SK-N-MC (cell line): Measurements from ENCODE around the gene CDK6.

Experiments used
- EZH2 ChIP-seq: fragments of 200-600 bp; sonication (generic); IDR thresholded peaks from one replicate; pipeline ENCODE4 v1.6.1; 2017; ENCODE audit warnings: antibody characterized with exemption
- FOXP2 ChIP-seq: optimal IDR thresholded peaks from 2 replicates; pipeline ENCODE3; 2011; ENCODE audit warnings: mild to moderate bottlenecking, moderate library complexity; ENCODE audit not compliant: insufficient read depth; ENCODE audit errors: extremely low read length, control extremely low read depth
- POLR2AphosphoS5 ChIP-seq: IDR thresholded peaks from 2 replicates; pipeline ENCODE4 v1.6.1; 2012; ENCODE audit warnings: mild to moderate bottlenecking, low read depth, low read length, borderline replicate concordance

DNA sequence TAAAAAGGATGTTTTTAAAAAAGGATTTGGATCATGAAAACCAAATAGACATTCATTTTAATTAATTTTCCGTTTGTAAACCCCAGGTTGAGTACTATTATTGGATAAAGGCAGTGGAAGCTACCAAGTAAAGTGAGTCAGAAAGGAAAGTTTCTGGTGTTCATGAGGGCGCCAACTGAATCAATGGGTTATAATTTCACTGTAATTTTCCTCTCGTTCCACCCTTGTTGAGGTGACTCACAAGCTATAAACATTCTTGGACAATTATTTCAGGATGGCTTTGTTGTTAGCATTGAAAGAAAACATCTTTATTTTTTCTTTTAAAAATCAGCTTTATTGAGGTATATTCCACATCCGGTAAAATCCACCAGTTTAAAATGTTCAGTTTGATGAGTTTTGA is 241.1 kb downstream of the CDK6 start:
- no peak for TF ChIP-seq POLR2AphosphoS5
- no peak for TF ChIP-seq EZH2
- no peak for TF ChIP-seq FOXP2
